GM23338 (cell line): ENCODE data around the gene MAGOHB. TPM values are rescaled to one million over a fixed set of nuclear protein-coding genes. Genes with fewer than 3 reads are reported as not detected.

Experiments
- ATAC-seq: fragments of 200-7000 bp; cut with Tn5 transposase; 3 replicates; pipeline ENCODE4 v1.9.1; 2020
- DNase-seq: peaks from one replicate; pipeline ENCODE4 v3.0.0-alpha.2; 2015; ENCODE audit warnings: low spot score
- H2AFZ ChIP-seq: fragments of 200-600 bp; sonication (generic); 2 replicates; pipeline ENCODE4 v1.8.0; 2016; ENCODE audit warnings: antibody characterized with exemption, mild to moderate bottlenecking, moderate library complexity
- H3F3A ChIP-seq: fragments of 200-600 bp; sonication (generic); replicated peaks from 2 replicates; pipeline ENCODE4 v1.8.0; 2017; ENCODE audit warnings: antibody characterized with exemption, mixed run types, low read depth
- H3K27ac ChIP-seq: fragments of 200-600 bp; sonication (generic); 2 replicates; pipeline ENCODE4 v1.6.1; 2016; ENCODE audit warnings: low read depth
- H3K27me3 ChIP-seq: fragments of 200-600 bp; sonication (generic); 2 replicates; pipeline ENCODE4 v1.8.0; 2016; ENCODE audit warnings: mild to moderate bottlenecking, mixed run types, moderate library complexity; ENCODE audit not compliant: insufficient read depth
- H3K36me3 ChIP-seq: fragments of 200-600 bp; sonication (generic); 2 replicates; pipeline ENCODE4 v1.8.0; 2016; ENCODE audit warnings: mild to moderate bottlenecking; ENCODE audit not compliant: insufficient read depth
- H3K4me1 ChIP-seq: fragments of 200-600 bp; sonication (generic); 2 replicates; pipeline ENCODE4 v1.8.0; 2016; ENCODE audit warnings: mild to moderate bottlenecking, moderate library complexity; ENCODE audit not compliant: insufficient read depth
- H3K4me2 ChIP-seq: fragments of 200-600 bp; sonication (generic); 2 replicates; pipeline ENCODE4 v1.7.1; 2017; ENCODE audit warnings: mixed run types
- H3K4me3 ChIP-seq: fragments of 200-600 bp; sonication (generic); 2 replicates; pipeline ENCODE4 v1.6.1; 2016; ENCODE audit warnings: mixed run types
- H3K79me2 ChIP-seq: fragments of 200-600 bp; sonication (generic); replicated peaks from 2 replicates; pipeline ENCODE4 v1.8.0; 2017; ENCODE audit warnings: mild to moderate bottlenecking; ENCODE audit not compliant: insufficient read depth
- H3K9me2 ChIP-seq: fragments of 200-600 bp; sonication (generic); 2 replicates; pipeline ENCODE4 v1.8.0; 2017; ENCODE audit not compliant: insufficient read depth
- H4K20me1 ChIP-seq: fragments of 200-600 bp; sonication (generic); replicated peaks from 2 replicates; pipeline ENCODE4 v1.8.0; 2017; ENCODE audit warnings: mild to moderate bottlenecking; ENCODE audit not compliant: insufficient read depth
- H3K27ac Mint-ChIP-seq: 2 replicates; pipeline ENCODE4 v1.8.0; 2020; ENCODE audit warnings: inconsistent platforms, mild to moderate bottlenecking, moderate library complexity, mixed read lengths
- H3K27me3 Mint-ChIP-seq: 3 replicates; pipeline ENCODE4 v1.8.0; 2022; ENCODE audit warnings: low read depth, mild to moderate bottlenecking, moderate library complexity, mixed read lengths, inconsistent platforms; ENCODE audit not compliant: insufficient read depth, poor library complexity
- H3K36me3 Mint-ChIP-seq: 3 replicates; pipeline ENCODE4 v1.8.0; 2021; ENCODE audit warnings: low read depth, mild to moderate bottlenecking, inconsistent platforms, moderate library complexity, mixed read lengths
- H3K4me1 Mint-ChIP-seq: 3 replicates; pipeline ENCODE4 v1.8.0; 2020; ENCODE audit warnings: mild to moderate bottlenecking, inconsistent platforms, mixed read lengths
- H3K4me3 Mint-ChIP-seq: 3 replicates; pipeline ENCODE4 v1.8.0; 2021; ENCODE audit warnings: moderate library complexity, mild to moderate bottlenecking, inconsistent platforms, mixed read lengths
- H3K9me3 Mint-ChIP-seq: 3 replicates; pipeline ENCODE4 v1.8.0; 2020; ENCODE audit warnings: moderate library complexity, mild to moderate bottlenecking, inconsistent platforms, mixed read lengths
- CREB1 ChIP-seq: fragments of 250-450 bp; sonication (Bioruptor Pico); IDR thresholded peaks from 2 replicates; pipeline ENCODE4 v1.5.0; 2020; ENCODE audit warnings: low read depth, mild to moderate bottlenecking, moderate library complexity
- CTCF ChIP-seq, 2 experiments: fragments of 200-600 bp in 1 of 2; sonication (generic) in 1 of 2; conservative IDR thresholded peaks; 2 replicates each; pipeline versions ENCODE4 v1.5.1 to v1.6.1; 2016 to 2017; ENCODE audit warnings: antibody characterized with exemption in 2 of 2, low read depth in 2 of 2, mild to moderate bottlenecking in 2 of 2, moderate library complexity in 1 of 2
- ETS1 ChIP-seq: IDR thresholded peaks from 2 replicates; pipeline ENCODE4 v1.6.1; 2016; ENCODE audit warnings: antibody characterized with exemption
- EZH2 ChIP-seq: fragments of 200-600 bp; sonication (generic); IDR thresholded peaks from one replicate; pipeline ENCODE4 v1.8.0; 2017; ENCODE audit warnings: antibody characterized with exemption, mild to moderate bottlenecking, low read depth; ENCODE audit not compliant: unreplicated experiment
- EZH2phosphoT487 ChIP-seq: fragments of 200-600 bp; sonication (generic); IDR thresholded peaks from one replicate; pipeline ENCODE4 v1.8.1; 2018; ENCODE audit warnings: antibody characterized with exemption; ENCODE audit not compliant: unreplicated experiment
- JUNB ChIP-seq: IDR thresholded peaks from one replicate; pipeline ENCODE4 v1.6.1; 2016; ENCODE audit warnings: antibody characterized with exemption; ENCODE audit not compliant: unreplicated experiment
- NANOG ChIP-seq: IDR thresholded peaks from 2 replicates; pipeline ENCODE4 v1.6.1; 2016; ENCODE audit warnings: antibody characterized with exemption, borderline replicate concordance
- POLR2AphosphoS5 ChIP-seq: IDR thresholded peaks from 2 replicates; pipeline ENCODE4 v1.6.1; 2016; ENCODE audit warnings: antibody characterized with exemption, low read depth
- REST ChIP-seq: IDR thresholded peaks from one replicate; pipeline ENCODE4 v1.6.1; 2018; ENCODE audit warnings: antibody characterized with exemption; ENCODE audit not compliant: unreplicated experiment
- ZNF114 ChIP-seq: fragments of 250-450 bp; sonication (Bioruptor Pico); IDR thresholded peaks from 2 replicates; pipeline ENCODE4 v1.5.0; 2020; ENCODE audit warnings: mild to moderate bottlenecking, moderate library complexity
- ZNF331 ChIP-seq: fragments of 250-450 bp; sonication (Bioruptor Pico); IDR thresholded peaks from 2 replicates; pipeline ENCODE4 v1.5.0; 2020; ENCODE audit warnings: low read depth, mild to moderate bottlenecking, moderate library complexity
- ZNF462 ChIP-seq: fragments of 250-450 bp; sonication (Bioruptor Pico); IDR thresholded peaks from 2 replicates; pipeline ENCODE4 v1.5.0; 2020; ENCODE audit warnings: mild to moderate bottlenecking, moderate library complexity
- polyA plus RNA-seq: library from polyadenylated mRNA; unstranded; fragments of >200 nt; fragmentation: Nextera tagmentation; extraction: Ambion mirVana; gene quantifications from 2 replicates; pipeline ENCODE4 v1.2.1, GENCODE V29; 2016
- total RNA-seq: library from RNA; depleted of rRNA; stranded (reverse); fragments of >200 nt; shearing (Covaris generic); gene quantifications from 2 replicates; pipeline ENCODE4 v1.2.3, GENCODE V29; 2014

The MAGOHB gene
- total and polyA plus RNA-seq, 2 experiments from 2014 or later = 38.5 to 175 TPM

GRCh38 chr12:10645910-10646309, 32.5 kb upstream of the MAGOHB start (continued):
- TF ChIP-seq REST = no peak
- TF ChIP-seq EZH2 = no peak
- TF ChIP-seq JUNB = no peak
- TF ChIP-seq CTCF (conservative IDR thresholded peaks at IDR 0.05; ENCODE audit: low read depth in 2 of 2) = no peak
- TF ChIP-seq POLR2AphosphoS5 = no peak
- TF ChIP-seq NANOG = no peak
- TF ChIP-seq ETS1 = no peak
- TF ChIP-seq ZNF331 = no peak

- Histone ChIP-seq H3K9me2 (no peaks in the 10 kb centered on the region), H2AFZ (no peak overlapping the region), H3K4me3 (no peak overlapping the region), H3K4me1 (no peaks in the 10 kb centered on the region), H3K27me3 (no peaks in the 10 kb centered on the region), H3K36me3 (peaks cover 5% of the 10 kb centered on the region), H3K4me2 (no peak overlapping the region), H4K20me1 (no peaks in the 10 kb centered on the region), H3K27ac (no peak overlapping the region), H3K79me2 (no peaks in the 10 kb centered on the region), H3F3A (no peaks in the 10 kb centered on the region)
- Mint-ChIP-seq H3K27ac (no peak overlapping the region), H3K36me3 (peaks cover 24% of the 10 kb centered on the region), H3K27me3 (peaks cover 8% of the 10 kb centered on the region), H3K4me1 (peaks cover under 1% of the 10 kb centered on the region; the same call in 2 of the 3 replicates), H3K4me3 (no peak overlapping the region), H3K9me3 (peaks cover 26% of the 10 kb centered on the region)
- DNase-seq (no peak), ATAC-seq (no peak)
- no peak for TF ChIP-seq NANOG
- no peak for TF ChIP-seq ZNF114 (CRISPR knock-in tag)
- no peak for TF ChIP-seq ZNF462 (CRISPR knock-in tag)
- no peak for TF ChIP-seq CREB1 (CRISPR knock-in tag)
- TF ChIP-seq EZH2phosphoT487 = no peak
- no peak for TF ChIP-seq POLR2AphosphoS5
Observed at GRCh38 chr12:10641735-10642500, 28.5 kb upstream of the MAGOHB start.
